Activated T-cell treated with anti-CD3 and anti-CD28 coated beads, Interleukin-2, amount 50 U/mL, for 1 hour (primary cell): ENCODE data around the gene SNRNP27.
A peak's percentile ranks its signal among the peaks of the same experiment; 100 is the strongest.

Experiments used
- DNase-seq: peaks from one replicate; pipeline ENCODE4 v3.0.0-alpha.2; 2020

Gene SNRNP27

DNA sequence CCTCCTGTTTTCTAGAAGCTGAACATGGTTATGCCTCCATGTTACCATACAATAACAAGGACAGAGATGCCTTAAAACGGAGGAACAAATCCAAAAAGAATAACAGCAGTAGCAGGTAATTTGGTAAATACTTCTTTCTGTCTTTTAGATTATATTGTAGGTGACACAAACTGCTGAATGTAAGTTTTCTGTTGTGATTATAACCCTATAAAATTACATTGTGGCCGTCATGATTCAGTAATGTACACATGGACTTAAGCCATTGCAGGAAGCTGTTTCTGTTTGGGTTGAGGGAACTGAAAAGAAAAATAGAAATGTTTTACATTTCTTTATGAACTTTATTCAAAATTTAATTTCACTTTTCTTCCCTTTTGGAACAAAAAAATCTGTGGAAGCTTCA is 22.4 kb downstream of the SNRNP27 start:
- DNase-seq, result no peak

DNA sequence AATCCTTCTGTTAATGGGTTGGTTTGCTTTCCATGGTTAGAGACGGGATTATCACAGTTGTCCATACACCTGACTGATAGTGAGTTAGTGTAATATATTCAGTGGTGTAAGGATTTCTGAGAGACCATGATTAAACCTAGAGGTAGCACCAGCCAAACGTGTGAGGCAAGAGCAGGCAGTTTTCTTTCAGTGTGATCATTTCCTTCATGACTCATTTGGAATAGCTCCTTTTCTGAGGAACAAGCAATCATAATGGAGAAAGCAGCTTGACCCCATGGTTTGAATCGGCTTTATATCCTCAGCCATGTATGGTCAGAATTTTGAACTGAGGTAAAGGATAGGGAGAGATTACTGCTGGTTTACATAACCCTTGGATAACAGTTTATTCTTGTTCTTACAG is 24.1 kb downstream of the SNRNP27 start:
- DNase-seq, result no peak

DNA sequence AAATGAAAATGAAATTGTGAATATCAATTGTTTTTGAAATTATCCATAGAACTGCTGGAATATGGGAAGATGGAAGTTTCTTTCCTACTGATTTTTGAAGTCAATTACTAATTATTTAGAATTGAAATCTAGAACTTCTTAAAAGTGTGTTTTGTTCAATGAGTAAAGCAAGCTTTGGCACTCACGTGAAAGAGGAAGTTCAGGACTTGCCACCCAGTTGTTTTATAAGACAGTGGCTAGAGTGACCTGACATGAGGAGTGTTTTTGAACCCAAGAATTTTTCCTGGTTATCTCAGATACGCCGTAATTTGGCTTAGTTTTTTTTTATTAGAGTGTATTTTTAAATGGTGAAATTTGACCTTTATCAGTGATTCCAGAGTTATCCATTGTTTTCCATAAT is 24.6 kb downstream of the SNRNP27 start:
- no peak for DNase-seq

DNA sequence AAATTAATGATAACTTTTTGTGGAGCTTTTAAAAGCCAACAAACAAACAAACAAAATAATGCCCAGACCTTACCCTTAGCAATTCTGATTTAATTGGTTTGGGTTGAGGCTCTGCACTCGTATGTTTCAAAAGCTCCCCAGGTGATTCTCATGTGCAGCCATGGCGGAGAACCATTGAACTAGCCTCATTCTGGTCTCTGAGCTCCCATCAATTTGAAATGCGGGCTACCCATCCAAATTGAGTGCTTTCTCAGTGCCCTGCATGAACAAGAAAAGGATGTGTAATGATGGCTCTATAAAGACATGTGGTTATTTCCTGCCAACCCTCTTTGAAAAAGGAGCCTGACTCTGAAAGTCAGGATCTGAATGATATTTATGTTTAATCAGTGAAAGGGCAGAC is 29.4 kb downstream of the SNRNP27 start:
- no peak for DNase-seq

DNA sequence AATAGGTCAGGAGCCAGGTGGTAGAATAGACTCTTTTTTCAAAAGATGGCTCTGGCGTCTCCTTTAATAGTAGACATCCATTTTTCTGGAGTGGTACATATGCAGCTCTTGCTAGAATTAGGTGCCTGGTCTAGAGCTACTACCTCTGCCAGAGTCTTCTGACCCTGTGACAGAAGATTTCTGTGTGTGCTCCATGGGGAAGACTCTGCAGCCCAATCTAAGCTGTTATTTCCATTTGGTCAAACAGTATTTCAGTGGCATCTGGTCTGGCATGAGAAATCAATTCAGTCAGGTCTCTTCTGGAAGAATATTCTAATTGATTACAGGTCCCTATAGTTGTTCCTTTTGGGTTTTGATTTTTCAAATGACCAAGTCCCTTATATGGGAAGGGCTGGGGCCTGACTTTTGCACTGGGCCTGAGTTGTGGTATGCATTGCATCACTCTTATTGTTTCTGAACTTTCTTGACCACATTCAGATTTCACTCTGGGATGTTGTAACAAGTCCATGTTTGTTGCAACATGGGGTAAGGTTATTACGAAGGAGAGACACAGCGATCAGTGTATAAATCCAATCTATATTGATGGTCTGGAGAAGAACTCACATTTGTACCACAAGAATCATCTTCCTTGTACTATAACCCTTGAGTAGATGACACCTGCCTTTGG is 33.2 kb downstream of the SNRNP27 start:
- no peak for DNase-seq

DNA sequence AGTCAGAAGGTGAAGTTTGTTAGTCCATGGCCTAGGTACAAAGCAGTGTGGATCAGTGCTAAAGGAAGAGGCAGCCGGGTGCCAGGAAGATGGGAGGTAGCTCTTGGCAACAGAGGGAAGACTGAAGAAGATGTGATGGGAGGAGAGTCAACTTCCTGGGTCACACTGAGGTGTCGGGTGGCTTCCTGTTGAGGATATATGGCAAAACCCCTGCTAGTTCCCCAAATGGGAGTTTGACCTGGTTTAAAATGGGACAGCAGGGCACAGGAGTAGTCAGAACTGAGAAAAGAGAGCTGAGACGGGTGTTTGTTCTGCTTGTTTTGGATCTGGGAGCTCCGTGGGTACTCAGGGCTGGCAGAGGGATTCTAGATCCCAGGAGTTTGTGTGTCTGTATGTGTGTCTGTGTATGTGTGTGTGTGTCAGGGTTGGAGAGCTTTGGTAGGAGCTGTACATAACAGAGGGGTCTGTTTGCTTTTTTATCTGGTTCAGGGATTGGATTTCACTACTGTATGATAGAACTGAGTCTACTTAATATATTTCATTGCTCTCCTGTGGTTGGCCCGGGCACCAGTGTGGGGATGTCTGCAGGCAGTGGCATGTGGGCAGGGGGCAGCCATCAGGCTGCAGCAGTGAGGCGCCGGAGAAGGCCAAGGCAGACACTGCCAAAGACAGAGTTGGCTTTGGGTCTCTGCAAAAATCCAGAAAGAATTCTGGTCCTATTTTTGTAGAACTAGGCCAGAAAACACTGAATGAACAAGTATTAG is 38.3 kb downstream of the SNRNP27 start:
- DNase-seq, result no peak

DNA sequence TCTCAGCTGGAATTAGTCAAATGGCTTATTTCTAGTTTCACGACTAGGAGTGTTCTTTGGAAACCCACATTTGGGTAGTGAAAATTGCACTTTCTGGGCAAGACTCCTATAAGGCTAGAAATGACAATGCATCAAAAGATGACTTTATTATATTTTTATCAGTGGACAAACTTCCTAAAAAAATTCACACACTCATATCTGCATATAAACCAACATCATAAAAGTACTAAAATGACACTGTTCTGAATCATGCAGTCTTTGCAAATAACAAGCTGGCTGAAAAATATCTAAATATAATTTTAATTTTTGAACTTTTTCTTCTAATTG is 38.8 kb downstream of the SNRNP27 start:
- DNase-seq, result no peak

DNA sequence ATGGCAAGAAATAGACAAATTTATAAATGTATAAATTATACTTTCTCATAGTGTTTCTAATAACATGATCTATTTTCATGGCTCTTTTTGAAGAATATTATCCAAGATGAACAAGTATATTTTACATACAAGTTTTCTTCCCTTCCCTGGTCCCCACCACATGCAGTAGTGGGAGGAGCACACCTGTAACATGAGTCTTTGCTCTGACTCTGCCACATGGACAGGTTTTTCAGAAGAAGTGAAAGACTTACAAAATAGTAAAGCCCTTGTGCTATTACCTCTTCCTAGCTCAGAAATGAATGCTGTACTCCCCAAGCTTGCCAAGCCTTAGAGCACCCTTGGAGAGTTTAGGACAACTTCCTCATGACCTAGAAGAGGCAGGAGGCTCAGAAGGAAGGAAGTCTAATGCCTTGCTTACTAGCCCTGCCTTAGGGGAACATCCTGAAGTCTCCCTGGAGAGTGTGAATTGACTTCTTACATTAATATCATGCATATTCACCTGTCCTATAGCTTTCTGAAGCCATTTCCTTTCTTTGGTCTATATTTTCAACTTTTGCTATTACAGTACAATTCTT is 39.6 kb downstream of the SNRNP27 start:
- no peak for DNase-seq

DNA sequence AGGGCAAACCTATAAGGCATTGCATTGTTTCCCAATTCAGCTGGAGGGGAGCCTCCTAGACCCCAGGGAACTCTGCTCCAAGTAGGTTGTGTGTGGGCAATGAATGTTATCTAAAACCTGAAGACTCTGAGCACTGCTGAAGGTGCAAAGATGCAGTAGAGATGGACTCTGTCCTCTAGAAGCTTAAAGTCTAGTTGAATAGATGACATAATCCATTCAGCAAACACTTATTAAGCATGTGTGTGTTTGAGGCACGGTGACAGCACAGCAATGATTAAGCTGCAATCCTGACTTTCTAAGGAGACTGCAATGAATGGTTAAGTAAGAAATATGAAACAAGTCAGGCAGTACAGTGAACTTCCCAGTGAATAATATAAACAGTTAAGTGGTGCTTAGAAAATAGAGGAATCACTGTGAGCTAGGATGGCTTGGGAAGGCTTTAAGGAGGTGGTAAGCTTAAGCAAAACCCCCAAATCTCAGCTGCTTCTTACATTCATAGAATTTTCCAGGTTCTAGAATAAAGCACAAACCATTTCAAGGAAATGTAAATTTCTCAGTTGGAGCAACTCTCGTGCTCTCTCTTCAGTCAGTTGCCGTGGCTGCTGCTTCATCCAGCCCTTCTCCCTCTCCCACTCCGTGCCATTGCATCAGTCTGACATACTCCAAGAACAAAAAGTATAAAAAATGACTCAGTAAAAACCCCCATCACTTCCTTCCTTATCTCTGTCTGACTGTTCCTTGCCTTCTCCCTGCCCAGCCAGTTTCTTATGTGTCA is 40.3 kb downstream of the SNRNP27 start:
- DNase-seq, result no peak

DNA sequence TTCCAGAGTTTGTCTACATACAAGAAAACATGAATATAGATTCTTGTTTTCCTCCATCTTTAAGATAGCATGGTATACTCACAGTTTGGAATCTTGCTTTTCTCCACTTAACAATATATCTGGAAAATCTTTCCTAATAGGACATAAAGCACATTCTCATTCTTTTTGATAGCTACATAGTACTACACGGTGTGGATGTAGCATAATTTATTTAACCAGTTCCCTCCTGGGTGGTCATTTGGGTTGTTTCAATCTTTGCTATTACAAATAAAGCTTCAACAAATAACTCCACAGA is 40.8 kb downstream of the SNRNP27 start:
- DNase-seq, result no peak

DNA sequence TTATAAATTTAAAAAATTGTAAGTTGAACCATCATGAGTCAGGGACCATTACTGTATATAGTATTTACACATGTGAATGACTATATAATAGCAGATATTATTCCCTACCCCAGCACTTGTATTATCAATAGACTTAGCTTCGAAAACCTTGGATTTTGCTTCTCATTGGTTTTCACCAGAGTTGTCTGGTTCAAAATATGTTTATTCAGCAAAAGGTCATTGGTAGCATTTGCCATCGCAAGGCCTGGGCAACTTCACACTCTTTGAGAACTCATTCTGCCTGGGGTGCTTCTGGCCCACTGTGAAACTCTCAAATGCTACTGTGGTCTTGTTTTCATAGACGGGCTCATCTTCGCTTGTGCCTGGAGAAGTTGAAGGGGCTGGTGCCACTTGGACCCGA is 41.3 kb downstream of the SNRNP27 start:
- no peak for DNase-seq

DNA sequence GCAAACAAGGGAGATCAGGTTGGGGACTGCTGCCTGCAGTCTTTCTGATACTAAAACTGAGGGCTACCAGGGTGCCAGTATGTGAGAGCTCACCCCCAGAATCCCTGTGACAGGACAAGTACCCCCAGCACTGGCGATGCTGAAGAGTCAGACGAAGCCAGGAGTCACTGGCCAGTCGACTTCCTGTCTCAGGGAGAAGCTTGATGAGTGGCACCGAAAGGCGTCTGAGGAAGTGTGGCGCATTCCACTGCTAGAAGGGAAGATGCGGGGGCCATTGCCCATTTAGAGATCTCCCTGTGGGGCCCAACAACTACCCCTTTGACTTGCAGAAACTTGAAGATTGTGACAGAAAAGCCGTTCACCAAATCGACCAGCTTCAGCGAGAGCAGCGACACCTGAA is 43.1 kb downstream of the SNRNP27 start:
- no peak for DNase-seq

DNA sequence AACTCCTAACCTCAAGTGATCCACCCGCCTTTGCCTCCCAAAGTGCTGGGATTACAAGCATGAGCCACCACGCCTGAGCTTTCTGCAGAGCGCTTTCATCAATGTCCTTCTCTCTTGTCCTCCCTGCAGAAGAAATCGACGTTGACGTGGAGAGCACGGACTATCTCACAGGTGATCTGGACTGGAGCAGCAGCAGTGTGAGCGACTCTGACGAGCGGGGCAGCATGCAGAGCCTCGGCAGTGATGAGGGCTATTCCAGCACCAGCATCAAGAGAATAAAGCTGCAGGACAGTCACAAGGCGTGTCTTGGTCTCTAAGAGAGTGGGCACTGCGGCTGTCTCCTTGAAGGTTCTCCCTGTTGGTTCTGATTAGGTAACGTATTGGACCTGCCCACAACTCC is 44.2 kb downstream of the SNRNP27 start:
- DNase-seq, result no peak

DNA sequence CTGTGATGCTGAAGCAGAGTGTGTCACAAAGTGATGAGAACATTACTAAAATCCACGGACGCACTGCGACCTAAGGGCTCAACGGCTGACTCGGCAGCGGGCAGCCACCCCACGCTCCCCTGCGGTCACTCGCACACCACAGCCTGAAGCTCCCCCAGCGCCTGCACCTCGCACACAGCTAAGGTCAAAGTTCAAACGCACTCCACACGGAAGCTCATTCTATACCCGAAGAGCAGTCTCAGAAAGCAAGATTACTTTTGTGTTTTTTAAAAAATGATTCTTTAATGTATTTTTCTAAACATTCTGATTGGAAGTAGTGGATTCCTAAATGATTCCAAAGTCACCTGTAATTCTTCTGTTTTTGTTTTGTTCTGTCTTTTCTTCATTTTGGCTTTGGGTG is 46.0 kb downstream of the SNRNP27 start:
- DNase-seq, result no peak

DNA sequence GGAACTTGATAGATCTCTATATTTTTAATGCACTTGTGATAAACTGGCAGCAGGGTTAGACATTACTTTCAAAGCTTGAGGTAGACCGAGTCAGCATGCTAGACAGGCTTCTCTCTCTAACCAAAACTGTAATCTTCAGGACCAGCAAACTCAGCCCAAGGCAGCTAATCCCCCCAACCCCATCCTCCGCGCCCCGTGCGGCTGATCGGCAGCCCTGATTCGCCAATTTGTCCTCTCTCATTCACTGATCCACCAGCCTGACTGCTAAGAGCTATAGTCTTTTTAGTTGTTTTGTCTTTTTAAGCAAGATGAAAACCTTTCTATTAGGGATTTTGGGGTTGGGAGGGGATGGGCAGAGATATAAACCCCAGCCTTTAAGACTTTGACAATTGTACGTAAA is 46.9 kb downstream of the SNRNP27 start:
- no peak for DNase-seq

DNA sequence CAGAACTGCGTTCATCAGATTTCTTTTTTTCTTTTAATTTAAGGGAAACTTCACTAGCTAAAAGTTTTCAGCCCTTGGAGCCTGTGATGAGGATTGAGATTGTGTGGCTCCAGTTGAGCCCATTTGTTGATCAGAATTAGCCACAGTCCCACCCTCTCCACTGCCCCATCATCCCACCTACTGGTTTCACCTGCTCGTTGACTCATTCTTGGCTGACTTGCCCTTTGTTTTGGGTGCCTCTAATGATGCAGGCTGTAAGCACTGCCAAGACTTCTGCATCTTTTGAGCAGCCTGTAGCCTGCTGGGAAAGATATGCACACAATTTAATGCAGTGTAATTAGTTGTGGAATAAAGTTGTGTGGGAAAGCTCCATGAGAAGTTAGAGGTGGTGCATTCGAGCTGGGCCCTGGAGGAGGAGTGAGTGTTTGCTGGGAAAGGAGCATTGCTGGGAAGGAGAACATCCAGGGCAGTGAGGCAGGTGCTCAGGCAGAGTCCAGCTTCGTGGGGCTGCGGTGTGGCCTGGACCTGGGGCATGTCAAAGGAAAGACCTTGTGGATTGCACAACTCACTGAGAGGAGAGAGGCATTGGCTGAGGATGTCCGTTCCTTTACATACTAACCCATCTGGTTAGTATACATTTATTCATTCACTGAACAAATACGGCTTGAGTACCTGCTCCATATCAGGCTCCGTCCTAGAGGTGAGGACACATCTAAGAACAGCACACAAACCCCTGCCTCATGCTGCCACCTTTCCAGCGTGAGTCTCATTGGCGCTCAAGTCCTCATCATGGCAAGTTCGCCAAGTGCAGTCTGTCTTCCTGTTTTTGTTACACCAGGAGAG is 49.5 kb downstream of the SNRNP27 start:
- DNase-seq, result no peak

DNA sequence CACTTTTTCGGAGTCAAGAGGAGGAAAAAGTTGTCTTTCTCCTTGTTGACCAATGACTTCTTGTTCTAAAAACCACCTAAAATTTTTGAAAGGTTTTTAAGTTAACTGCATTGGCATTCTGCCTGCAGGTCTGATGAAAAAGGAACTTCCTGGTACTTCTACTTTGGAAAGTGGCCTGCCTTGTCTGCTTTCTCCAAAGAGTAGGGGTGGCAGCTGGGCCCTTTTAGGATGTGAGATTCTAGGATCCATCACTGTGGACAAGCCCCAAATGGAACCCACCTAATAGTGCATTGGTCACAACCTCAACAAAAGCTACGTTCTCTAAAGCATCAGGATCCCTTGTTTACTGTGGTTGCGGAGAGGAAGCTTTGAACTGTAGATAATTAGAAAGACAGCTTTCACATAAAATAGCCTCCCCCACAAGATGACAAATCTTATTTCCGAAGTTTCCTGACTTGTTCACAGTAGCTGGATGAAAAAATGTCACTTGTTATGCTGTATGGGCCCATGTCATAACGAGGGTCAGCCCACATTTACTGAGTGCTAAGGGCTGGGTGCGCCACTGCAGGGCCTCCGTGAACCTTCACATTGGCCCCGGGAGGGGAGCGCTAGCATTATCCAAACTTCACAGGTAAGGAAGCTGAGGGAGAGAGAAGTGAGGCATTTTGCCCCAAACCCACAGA is 50.2 kb downstream of the SNRNP27 start:
- DNase-seq, result no peak

DNA sequence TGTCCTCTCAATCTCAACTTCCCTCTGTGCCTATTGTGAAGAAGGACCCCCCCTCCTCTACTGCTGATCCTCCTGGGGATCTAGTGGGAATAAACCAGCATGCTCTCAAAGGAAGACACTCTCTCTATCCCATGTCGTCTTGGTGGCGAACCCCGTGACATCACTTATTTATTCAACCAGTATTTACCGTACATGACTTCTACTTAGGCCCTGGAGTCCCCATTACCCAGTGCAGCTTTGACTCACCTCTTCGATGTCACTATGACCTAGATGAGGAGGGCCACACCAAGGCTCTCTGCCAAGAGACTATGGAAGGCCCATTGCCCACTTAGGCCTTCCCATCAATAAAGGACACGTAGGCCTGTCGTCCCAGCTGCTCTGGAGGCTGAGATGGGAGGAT is 51.0 kb downstream of the SNRNP27 start:
- DNase-seq, result no peak

DNA sequence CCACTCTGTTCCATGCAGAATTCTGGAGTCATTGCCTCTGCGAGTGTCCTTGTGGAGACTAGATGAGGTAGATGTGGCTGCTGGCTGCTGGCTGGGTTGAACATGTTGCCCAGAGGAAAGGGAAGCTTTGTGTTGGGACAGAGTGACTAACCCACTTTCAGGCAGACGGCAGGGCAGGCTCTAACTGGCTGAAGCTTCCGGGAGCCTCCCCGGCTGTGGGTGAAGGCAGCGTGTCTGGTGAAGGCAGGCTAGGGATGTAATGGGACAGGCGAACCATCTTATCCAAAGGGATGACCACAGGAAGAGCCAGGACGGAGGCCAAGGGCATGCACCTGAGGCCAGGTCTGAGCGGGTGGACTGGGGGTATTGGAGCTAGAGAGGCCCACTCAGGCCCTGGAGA is 51.7 kb downstream of the SNRNP27 start:
- no peak for DNase-seq

DNA sequence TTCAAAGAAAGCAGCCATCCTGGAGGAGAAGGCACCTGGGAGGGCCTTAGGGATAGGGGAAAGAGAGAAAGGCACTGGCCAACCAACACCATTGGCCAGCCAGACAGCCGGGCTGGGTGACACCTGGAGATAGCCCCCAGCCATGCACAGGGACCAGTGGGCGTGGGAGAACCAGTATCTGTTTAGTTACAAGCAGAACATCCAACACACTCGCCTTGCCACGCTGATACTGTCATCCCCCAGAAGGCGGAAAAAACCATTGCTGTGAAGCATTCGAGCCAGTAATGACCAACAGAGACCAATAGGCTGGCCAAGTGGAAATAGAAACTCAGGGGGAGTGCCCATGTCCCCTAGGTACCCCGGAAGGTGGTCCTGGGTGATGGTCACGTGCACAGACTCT is 52.2 kb downstream of the SNRNP27 start:
- DNase-seq, result no peak

DNA sequence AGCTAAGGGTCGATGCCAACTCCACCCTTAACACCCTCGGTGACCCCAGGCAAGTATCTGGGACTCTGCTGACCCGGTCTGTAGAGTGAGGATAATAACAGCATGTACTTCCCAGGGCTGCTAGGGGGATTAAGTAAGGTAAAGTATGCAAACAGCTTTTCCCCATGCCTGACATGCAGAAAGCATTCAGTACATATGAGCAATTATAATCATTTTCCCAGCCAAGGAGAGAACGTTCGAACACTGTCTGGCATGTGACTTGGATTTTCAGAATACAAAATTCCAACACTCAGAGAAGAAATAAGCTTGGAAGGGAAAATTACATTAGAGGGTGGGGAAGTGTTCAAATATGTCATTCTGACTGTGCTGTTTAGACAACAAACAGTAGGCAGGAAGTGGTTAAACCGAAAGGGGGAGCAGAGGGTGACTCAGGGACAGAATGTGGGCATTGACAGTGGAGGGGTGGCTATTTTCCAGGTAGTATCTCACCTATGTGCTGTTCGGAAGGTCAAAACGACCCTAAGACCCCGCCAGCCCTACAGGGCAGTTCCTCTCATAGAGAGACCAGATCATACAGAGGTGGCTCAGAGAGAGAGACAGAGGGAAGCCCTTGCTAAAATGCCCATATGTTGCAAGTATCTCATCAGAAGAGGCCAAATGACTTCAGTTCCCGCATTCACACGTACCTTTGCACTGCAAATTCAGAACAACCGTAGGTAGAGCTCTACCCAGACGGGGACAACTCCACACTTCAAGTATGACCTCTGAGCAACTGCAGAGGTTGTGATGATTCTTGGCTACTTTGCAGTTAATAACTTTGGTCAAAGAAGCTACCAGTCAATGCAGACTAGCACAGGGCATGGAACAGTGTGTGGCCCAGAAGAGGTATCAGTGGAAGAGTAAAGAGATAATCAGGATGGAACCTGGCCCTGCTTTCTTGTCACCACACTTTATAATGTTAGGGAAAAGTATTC is 52.9 kb downstream of the SNRNP27 start:
- peak; percentile 49 for DNase-seq
